Urinary bladder (tissue), 4 donors: ENCODE measurements around the gene CADM3. TPM values are rescaled to one million over a fixed set of nuclear protein-coding genes. Genes with fewer than 3 reads are reported as not detected.

Experiments used
- DNase-seq: peaks from one replicate; pipeline ENCODE4 v3.0.0-alpha.2; 2015; ENCODE audit errors: extremely low spot score
- H3K27ac ChIP-seq: one replicate; pipeline ENCODE4 v1.5.1; 2013; ENCODE audit warnings: low read depth, mild to moderate bottlenecking, moderate library complexity
- H3K36me3 ChIP-seq: one replicate; pipeline ENCODE4 v1.6.1; 2013; ENCODE audit warnings: mild to moderate bottlenecking, moderate library complexity; ENCODE audit not compliant: insufficient read depth
- H3K4me1 ChIP-seq: one replicate; pipeline ENCODE4 v1.6.1; 2013; ENCODE audit warnings: mild to moderate bottlenecking, moderate library complexity; ENCODE audit not compliant: insufficient read depth
- H3K4me3 ChIP-seq: one replicate; pipeline ENCODE4 v1.5.1; 2013; ENCODE audit warnings: low read depth, low read length
- WGBS: extraction: QIAGEN DNeasy Blood & Tissue Kit; methylation state at CpG from one replicate; pipeline ENCODE4 v1.1.7; 2013; 5-methylcytosine and 5-hydroxymethylcytosine counted together
- polyA plus RNA-seq: library from polyadenylated mRNA; stranded (reverse); fragments of 200-250 nt; gene quantifications from one replicate; pipeline ENCODE4 v1.2.3, GENCODE V29; 2013
- total RNA-seq: library from RNA; depleted of rRNA; stranded (reverse); fragments of >200 nt; gene quantifications from one replicate; pipeline ENCODE4 v1.2.3, GENCODE V29; 2014
- donor health status: healthy with polysubstance abuse.
- donor health status: healthy.

The CADM3 gene
- total and polyA plus RNA-seq, 2 donors: 8.7 to 27.0 TPM

DNA sequence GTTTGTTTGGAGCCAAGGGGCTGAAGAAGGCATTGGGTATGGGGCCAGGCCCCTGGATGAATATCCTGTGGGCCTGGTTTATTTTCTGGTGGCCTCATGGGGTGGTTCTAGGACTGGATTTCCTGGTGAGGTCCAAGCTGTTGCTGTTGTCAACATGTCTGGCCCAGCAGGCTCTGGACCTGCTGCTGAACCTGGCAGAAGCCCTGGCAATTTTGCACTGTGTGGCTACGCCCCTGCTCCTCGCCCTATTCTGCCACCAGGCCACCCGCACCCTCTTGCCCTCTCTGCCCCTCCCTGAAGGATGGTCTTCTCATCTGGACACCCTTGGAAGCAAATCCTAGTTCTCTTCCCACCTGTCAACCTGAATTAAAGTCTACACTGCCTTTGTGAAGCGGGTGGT is 34.7 kb downstream of the CADM3 start:
- 83% methylated on average over 4 of the region's 4 CpGs for WGBS
- H3K27ac ChIP-seq: no peak overlapping the region
- no peaks in the 10 kb centered on the region for H3K4me1 ChIP-seq
- no peaks in the 10 kb centered on the region for H3K36me3 ChIP-seq
- no peak for DNase-seq
- no peak overlapping the region for H3K4me3 ChIP-seq

- no peaks in the 10 kb centered on the region for H3K36me3 ChIP-seq
- H3K27ac ChIP-seq: no peak overlapping the region
- no peak for DNase-seq
- 86% methylated on average over 5 of the region's 5 CpGs for WGBS
- H3K4me3 ChIP-seq: no peak overlapping the region
- H3K4me1 ChIP-seq: no peaks in the 10 kb centered on the region
These were observed 35.7 kb downstream of the CADM3 start for GRCh38 chr1:159207080-159207479.

DNA sequence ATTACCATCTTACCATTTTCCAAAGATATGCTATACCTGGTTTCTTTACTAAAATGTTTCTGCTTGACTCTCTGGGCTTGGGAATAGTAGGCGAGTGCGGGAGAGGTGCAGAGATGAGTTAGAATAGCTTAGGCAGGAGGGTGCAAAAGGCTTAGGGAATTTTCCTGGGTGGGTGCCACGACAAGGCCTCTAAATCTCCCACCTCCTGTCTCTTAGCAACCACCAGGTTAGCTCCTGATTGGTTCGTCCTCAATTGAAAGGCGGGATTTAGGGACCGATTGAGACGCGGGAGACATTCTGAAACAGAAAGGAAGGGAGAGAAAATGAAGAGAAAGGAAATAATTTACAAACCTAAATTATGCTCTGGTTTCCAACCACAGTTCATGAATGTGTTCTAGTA is 36.4 kb downstream of the CADM3 start:
- H3K4me3 ChIP-seq: no peak overlapping the region
- no peak for DNase-seq
- H3K36me3 ChIP-seq: no peaks in the 10 kb centered on the region
- WGBS: 17% methylated on average over 8 of the region's 8 CpGs
- H3K27ac ChIP-seq: no peak overlapping the region
- no peaks in the 10 kb centered on the region for H3K4me1 ChIP-seq

GRCh38 chr1:159208175-159208825 is 36.9 kb downstream of the CADM3 start:
- Histone ChIP-seq H3K36me3 (no peaks in the 10 kb centered on the region), H3K4me1 (no peaks in the 10 kb centered on the region), H3K4me3 (no peak overlapping the region), H3K27ac (no peak overlapping the region)
- WGBS: 4% methylated on average over 7 of the region's 7 CpGs
- DNase-seq: no peak

DNA sequence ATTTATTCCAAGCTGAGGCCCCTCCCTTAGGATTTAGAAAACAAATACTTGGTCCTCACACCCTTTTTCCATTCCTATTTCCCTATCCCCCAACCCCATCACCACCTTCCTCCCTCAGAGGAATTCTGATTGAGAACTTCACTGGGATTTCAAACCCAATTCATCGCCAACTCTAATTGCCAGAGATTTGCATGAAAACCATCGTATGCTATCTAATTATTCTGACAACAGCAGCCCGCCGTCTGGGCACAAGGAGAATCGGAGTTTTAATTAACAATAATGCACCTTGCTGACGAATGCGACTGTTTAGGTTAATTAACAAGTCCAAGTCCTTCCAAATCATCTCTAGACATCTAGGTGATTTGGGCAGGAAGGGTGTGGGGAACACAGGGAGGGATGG is 37.6 kb downstream of the CADM3 start:
- Histone ChIP-seq H3K4me3 (no peak overlapping the region), H3K36me3 (no peaks in the 10 kb centered on the region), H3K4me1 (no peaks in the 10 kb centered on the region), H3K27ac (no peak overlapping the region)
- WGBS: 80% methylated on average over 7 of the region's 7 CpGs
- no peak for DNase-seq

GRCh38 chr1:159211331-159212136 is 40.1 kb downstream of the CADM3 start:
- WGBS: 30% methylated on average over 11 of the region's 11 CpGs
- no peak for DNase-seq
- H3K36me3 ChIP-seq: no peaks in the 10 kb centered on the region
- H3K27ac ChIP-seq: no peak overlapping the region
- H3K4me1 ChIP-seq: no peaks in the 10 kb centered on the region
- no peak overlapping the region for H3K4me3 ChIP-seq

- H3K36me3 ChIP-seq: no peaks in the 10 kb centered on the region
- no peak overlapping the region for H3K27ac ChIP-seq
- no peak for DNase-seq
- WGBS: 70% methylated on average over 4 of the region's 4 CpGs
- H3K4me1 ChIP-seq: no peaks in the 10 kb centered on the region
- H3K4me3 ChIP-seq: no peak overlapping the region
These were observed 41.2 kb downstream of the CADM3 start for GRCh38 chr1:159212596-159212995.

DNA sequence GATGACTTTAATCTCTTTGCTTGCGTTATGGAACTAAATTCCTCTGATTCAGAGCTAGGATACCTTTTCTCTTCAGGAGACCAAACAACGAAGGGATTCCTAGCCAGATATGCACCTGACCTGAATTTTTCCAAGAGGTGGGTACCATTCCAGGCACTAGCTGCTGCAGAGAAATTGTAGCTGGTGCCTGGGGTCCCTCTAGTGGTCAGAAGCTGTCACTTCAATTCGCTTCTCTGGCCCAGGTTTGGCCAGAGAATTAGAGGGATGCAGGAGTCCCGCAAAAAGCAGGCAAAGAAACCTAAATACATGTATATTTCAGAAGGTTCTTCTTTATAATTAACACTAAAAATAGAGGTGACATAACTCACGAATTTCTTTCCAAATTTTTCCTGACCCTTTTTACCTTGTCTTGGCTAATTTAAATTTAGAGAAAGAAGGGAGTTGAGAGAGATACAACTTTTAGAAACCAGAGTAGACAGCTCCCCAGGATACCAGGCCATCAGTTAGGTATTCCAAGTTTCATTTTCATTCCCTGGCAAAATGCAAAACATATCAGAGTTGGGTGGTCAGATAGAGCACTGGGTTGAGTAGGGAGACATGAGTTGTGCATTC is 42.8 kb downstream of the CADM3 start:
- Histone ChIP-seq H3K36me3 (no peaks in the 10 kb centered on the region), H3K4me1 (no peaks in the 10 kb centered on the region), H3K27ac (no peak overlapping the region), H3K4me3 (no peak overlapping the region)
- 5% methylated on average over 5 of the region's 5 CpGs for WGBS
- DNase-seq: no peak

DNA sequence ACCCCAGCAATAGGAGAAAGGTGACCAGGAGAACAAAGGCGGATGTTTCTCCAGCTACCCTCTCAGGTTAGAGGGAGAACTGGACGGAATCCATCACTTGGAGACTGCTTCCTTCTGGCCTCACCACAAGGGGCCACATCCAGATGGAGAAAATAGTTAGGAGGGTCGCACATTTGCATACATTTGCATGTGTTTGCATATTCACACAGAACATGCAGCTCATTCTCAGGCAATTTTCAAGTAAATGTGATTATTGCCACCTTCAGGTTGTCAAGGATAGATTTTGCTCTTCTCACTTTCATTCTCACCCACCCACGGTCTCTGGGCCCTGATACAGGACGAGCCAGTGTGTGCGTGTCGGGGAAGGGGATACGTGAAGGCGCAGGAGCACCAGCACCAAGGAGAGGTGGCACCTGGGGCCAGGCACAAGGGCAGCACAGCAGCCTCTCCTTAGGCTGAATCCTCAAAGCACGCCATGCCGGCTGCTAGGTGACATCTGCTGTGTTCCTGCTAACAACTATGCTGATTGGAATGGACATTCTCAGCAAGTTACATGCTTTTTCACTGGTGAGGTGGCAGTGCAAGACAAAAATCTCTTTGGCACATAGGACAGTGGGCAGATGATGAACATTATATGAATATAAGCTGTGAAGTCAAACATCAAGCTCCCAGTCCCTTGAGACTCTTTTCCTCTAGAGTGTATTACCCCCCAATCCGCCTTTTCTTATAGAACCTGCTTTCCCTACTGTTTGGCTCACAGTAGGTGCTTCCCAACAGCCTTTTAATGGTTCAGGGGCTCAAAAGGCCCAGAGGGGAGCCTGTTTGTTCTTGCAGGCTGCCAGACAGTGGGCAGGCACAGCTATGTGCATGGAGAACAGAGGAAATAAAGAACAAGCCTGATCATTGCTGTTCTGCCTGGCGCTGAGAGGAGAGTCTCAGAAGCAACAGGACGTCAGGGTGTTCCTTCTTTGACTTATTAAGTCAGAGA is 47.5 kb downstream of the CADM3 start:
- Histone ChIP-seq H3K27ac (no peak overlapping the region), H3K4me1 (no peaks in the 10 kb centered on the region), H3K4me3 (no peak overlapping the region), H3K36me3 (no peaks in the 10 kb centered on the region)
- DNase-seq: no peak
- 53% methylated on average over 14 of the region's 14 CpGs for WGBS

DNA sequence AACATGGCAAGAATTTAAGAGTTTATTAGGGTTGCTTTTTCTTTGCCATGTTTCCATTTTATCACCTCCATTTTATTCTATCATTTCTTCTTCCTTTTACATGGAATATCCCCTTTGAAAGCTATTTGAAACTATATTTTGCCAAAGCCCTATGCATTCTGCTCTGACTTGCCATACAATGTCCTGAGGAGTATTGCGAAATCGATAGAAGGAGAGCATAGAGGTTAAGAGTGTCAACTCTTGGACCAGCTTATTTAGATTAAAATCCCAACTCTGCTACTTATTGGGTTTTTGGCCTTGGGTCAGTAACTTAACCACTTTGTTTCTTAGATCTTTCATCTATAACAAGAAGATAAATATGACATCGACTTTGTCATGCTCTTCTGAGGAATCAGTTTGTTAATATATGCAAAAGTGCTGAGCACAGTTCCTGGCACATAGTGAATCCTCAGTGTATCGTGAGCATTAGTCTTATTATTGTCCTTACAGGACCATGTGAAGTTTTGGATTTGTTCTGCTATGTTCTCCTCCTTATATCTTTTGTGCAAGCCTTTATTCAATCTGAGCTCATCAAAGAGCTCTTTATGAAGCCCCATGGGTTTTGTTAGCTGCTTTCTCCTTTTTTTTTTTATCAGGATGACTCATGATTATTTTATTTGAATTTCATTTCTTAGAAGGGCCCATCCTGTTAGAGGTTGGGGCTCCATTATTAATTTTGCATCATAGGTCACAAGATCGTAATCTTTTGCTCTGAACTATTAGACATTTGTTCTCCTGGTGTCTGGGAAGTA is 50.9 kb downstream of the CADM3 start:
- H3K4me1 ChIP-seq: no peaks in the 10 kb centered on the region
- no peaks in the 10 kb centered on the region for H3K36me3 ChIP-seq
- no peak for DNase-seq
- no peak overlapping the region for H3K4me3 ChIP-seq
- H3K27ac ChIP-seq: no peak overlapping the region
- WGBS: 84% methylated on average over 5 of the region's 5 CpGs

DNA sequence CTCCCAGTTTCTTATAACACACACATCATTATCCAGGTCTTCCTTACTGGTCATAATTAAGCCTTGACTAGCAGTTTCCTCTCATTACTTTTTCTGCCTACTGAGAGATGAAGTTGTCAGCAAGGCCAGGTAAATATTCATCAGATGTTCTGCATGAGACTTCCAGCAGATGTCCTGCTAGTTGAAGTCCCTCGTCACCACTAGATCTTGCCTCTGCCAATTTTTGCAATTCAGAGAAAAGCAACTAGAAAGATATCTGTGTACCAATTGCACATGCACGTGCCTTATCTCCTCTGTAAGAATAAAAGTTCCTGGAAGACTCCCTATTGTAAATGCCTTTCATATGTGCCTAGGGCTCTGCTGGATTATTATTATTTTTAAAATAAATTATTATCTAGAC is 51.6 kb downstream of the CADM3 start:
- Histone ChIP-seq H3K27ac (no peak overlapping the region), H3K4me1 (no peaks in the 10 kb centered on the region), H3K36me3 (no peaks in the 10 kb centered on the region), H3K4me3 (no peak overlapping the region)
- DNase-seq: no peak
- 35% methylated on average over 2 of the region's 2 CpGs for WGBS

- H3K4me1 ChIP-seq: peaks cover 2% of the 10 kb centered on the region
- 55% methylated on average over 2 of the region's 2 CpGs for WGBS
- no peak overlapping the region for H3K27ac ChIP-seq
- no peak for DNase-seq
- H3K36me3 ChIP-seq: no peaks in the 10 kb centered on the region
- no peak overlapping the region for H3K4me3 ChIP-seq
These were observed 57.1 kb downstream of the CADM3 start for GRCh38 chr1:159228554-159228953.
